SH-SY5Y (cell line): ENCODE measurements around the gene RXFP4.

Source experiments
- GATA2 ChIP-seq: IDR thresholded peaks from 2 replicates; pipeline ENCODE4 v1.6.1; 2011; ENCODE audit warnings: mild to moderate bottlenecking, low read depth, low read length
- GATA3 ChIP-seq: IDR thresholded peaks from 2 replicates; pipeline ENCODE4 v1.6.1; 2011; ENCODE audit warnings: low read depth, mild to moderate bottlenecking, low read length, moderate library complexity

GRCh38 chr1:155892796-155893195 lies 48.6 kb upstream of the RXFP4 start:
- no peak for TF ChIP-seq GATA3
- no peak for TF ChIP-seq GATA2
